HCT116 (cell line): ENCODE measurements around the gene HPN. TPM values are rescaled to one million over a fixed set of nuclear protein-coding genes. Genes with fewer than 3 reads are reported as not detected.

Experiments
- ATAC-seq: fragments of 200-7000 bp; cut with Tn5 transposase; 2 replicates; pipeline ENCODE4 v1.9.1; 2020; ENCODE audit warnings: mild to moderate bottlenecking, moderate library complexity
- BruUV-seq: library from RNA; stranded (reverse); fragments of 400-500 nt; replicated peaks from 2 replicates; lab custom pipeline; 2021; lab: Mats Ljungman, UMichigan
- CTCF ChIA-PET: fragments of 300-600 bp; sonication (Branson Sonifier 250); formaldehyde crosslinking; loops from one replicate; lab custom pipeline; 2021; ENCODE audit warnings: antibody characterized with exemption; lab: Charles Lee
- POLR2A ChIA-PET: fragments of 300-600, 350-600 bp; sonication (Branson Sonifier 250); formaldehyde crosslinking; loops from one replicate; lab custom pipeline; 2021; ENCODE audit warnings: antibody characterized with exemption; lab: Charles Lee
- RAD21 ChIA-PET, 2 experiments: fragments of 300-600 bp; sonication (Branson Sonifier 250); formaldehyde crosslinking; loops; one replicate each; lab custom pipeline; 2023; ENCODE audit warnings: low total read pairs in 2 of 2; ENCODE audit not compliant: uncharacterized antibody in 2 of 2, unreplicated experiment in 2 of 2, low non-redundant PET in 1 of 2; lab: Charles Lee
- DNase-seq: peaks from one replicate; pipeline ENCODE4 v3.0.0-alpha.2; 2010; ENCODE audit warnings: low read depth, low spot score
- H2AFZ ChIP-seq: fragments of 200-600 bp; shearing (Covaris generic), sonication (generic); 2 replicates; pipeline ENCODE4 v1.6.1; 2017; ENCODE audit warnings: low read depth, mixed run types, mixed read lengths, antibody characterized with exemption, low read length; ENCODE audit not compliant: poor library complexity, severe bottlenecking
- H3K27ac ChIP-seq: 2 replicates; pipeline ENCODE4 v1.5.1; 2012; ENCODE audit warnings: low read depth, low read length
- H3K27me3 ChIP-seq: fragments of 200-600 bp; sonication (generic); 2 replicates; pipeline ENCODE4 v1.6.1; 2016; ENCODE audit warnings: mixed run types, low read length, mixed read lengths; ENCODE audit not compliant: insufficient read depth
- H3K36me3 ChIP-seq, 2 experiments: fragments of 200-500 bp in 1 of 2; fragments of 200-600 bp in 1 of 2; sonication (Bioruptor generic) in 1 of 2; sonication (generic) in 1 of 2; 2 replicates each; pipeline versions ENCODE4 v1.5.1 to v1.6.1; 2014 to 2016; ENCODE audit warnings: low read length in 2 of 2, inconsistent platforms in 1 of 2, mixed read lengths in 1 of 2, mixed run types in 1 of 2; ENCODE audit not compliant: insufficient read depth in 2 of 2, control insufficient read depth in 1 of 2
- H3K4me1 ChIP-seq, 2 experiments: fragments of 200-600 bp in 1 of 2; sonication (generic) in 1 of 2; 2 replicates each; pipeline versions ENCODE4 v1.5.1 to v1.6.1; 2012 to 2017; ENCODE audit warnings: low read length in 2 of 2, inconsistent platforms in 1 of 2, mild to moderate bottlenecking in 1 of 2, mixed read lengths in 1 of 2, mixed run types in 1 of 2, moderate library complexity in 1 of 2; ENCODE audit not compliant: insufficient read depth in 2 of 2, control insufficient read depth in 1 of 2
- H3K4me2 ChIP-seq: fragments of 200-600 bp; sonication (generic); 2 replicates; pipeline ENCODE4 v1.6.1; 2017; ENCODE audit warnings: mixed run types, low read length, mixed read lengths
- H3K4me3 ChIP-seq, 2 experiments: fragments of 200-600 bp in 1 of 2; sonication (generic) in 1 of 2; replicated peaks in 1 of 2; 2 replicates each; pipeline ENCODE4 v1.5.1; 2011 to 2016; ENCODE audit warnings: low read length in 2 of 2, control low read depth in 1 of 2, low read depth in 1 of 2, mild to moderate bottlenecking in 1 of 2, mixed read lengths in 1 of 2, mixed run types in 1 of 2
- H3K79me2 ChIP-seq: fragments of 200-600 bp; sonication (generic); 2 replicates; pipeline ENCODE4 v1.6.1; 2017; ENCODE audit warnings: mild to moderate bottlenecking, mixed run types, low read length, moderate library complexity, mixed read lengths; ENCODE audit not compliant: insufficient read depth
- H3K9ac ChIP-seq: fragments of 200-600 bp; sonication (generic); 2 replicates; pipeline ENCODE4 v1.6.1; 2016; ENCODE audit warnings: low read length, mixed read lengths
- H3K9me2 ChIP-seq: fragments of 200-600 bp; sonication (generic), shearing (Covaris generic); 2 replicates; pipeline ENCODE4 v1.6.1; 2017; ENCODE audit warnings: mixed run types, mild to moderate bottlenecking, moderate library complexity; ENCODE audit not compliant: insufficient read depth
- H3K9me3 ChIP-seq, 2 experiments: fragments of 200-500 bp in 1 of 2; fragments of 200-600 bp in 1 of 2; sonication (Bioruptor generic) in 1 of 2; sonication (generic) in 1 of 2; 2 replicates each; pipeline ENCODE4 v1.6.1; 2014 to 2017; ENCODE audit warnings: low read length in 2 of 2, mixed read lengths in 2 of 2, inconsistent platforms in 1 of 2, low read depth in 1 of 2, mild to moderate bottlenecking in 1 of 2, mixed run types in 1 of 2, moderate library complexity in 1 of 2; ENCODE audit not compliant: control insufficient read depth in 1 of 2, insufficient read depth in 1 of 2
- H4K20me1 ChIP-seq: fragments of 200-600 bp; sonication (generic), shearing (Covaris generic); 2 replicates; pipeline ENCODE4 v1.6.1; 2017; ENCODE audit warnings: mixed run types, mild to moderate bottlenecking, moderate library complexity; ENCODE audit not compliant: insufficient read depth
- CBX3 ChIP-seq: IDR thresholded peaks from 2 replicates; pipeline ENCODE4 v1.6.1; 2012; ENCODE audit warnings: low read depth
- CEBPB ChIP-seq: IDR thresholded peaks from 2 replicates; pipeline ENCODE4 v1.6.1; 2012; ENCODE audit warnings: low read depth
- EGR1 ChIP-seq: IDR thresholded peaks from 2 replicates; pipeline ENCODE4 v1.6.1; 2012; ENCODE audit warnings: low read depth
- ELF1 ChIP-seq: IDR thresholded peaks from 2 replicates; pipeline ENCODE4 v1.6.1; 2012; ENCODE audit warnings: low read depth, borderline replicate concordance
- EZH2phosphoT487 ChIP-seq: fragments of 200-600 bp; IDR thresholded peaks from 2 replicates; pipeline ENCODE4 v1.6.1; 2018; ENCODE audit warnings: antibody characterized with exemption, borderline replicate concordance
- FOSL1 ChIP-seq: IDR thresholded peaks from 2 replicates; pipeline ENCODE4 v1.6.1; 2012; ENCODE audit warnings: low read depth
- MAX ChIP-seq: IDR thresholded peaks from 2 replicates; pipeline ENCODE4 v1.6.1; 2012
- POLR2A ChIP-seq: IDR thresholded peaks from 2 replicates; pipeline ENCODE4 v1.7.0; 2011; ENCODE audit warnings: borderline replicate concordance; ENCODE audit not compliant: insufficient read depth, insufficient read length; ENCODE audit errors: extremely low read depth
- POLR2AphosphoS5 ChIP-seq: IDR thresholded peaks from 2 replicates; pipeline ENCODE4 v1.6.1; 2011; ENCODE audit warnings: mild to moderate bottlenecking, low read depth, low read length, moderate library complexity
- REST ChIP-seq: IDR thresholded peaks from 2 replicates; pipeline ENCODE4 v1.6.1; 2012; ENCODE audit warnings: low read depth
- SIN3A ChIP-seq: IDR thresholded peaks from 2 replicates; pipeline ENCODE4 v1.6.1; 2012; ENCODE audit warnings: low read depth
- SP1 ChIP-seq: IDR thresholded peaks from 2 replicates; pipeline ENCODE4 v1.6.1; 2012; ENCODE audit warnings: low read depth
- SRF ChIP-seq: IDR thresholded peaks from 2 replicates; pipeline ENCODE4 v1.6.1; 2012; ENCODE audit warnings: low read depth
- TCF7L2 ChIP-seq: IDR thresholded peaks from 2 replicates; pipeline ENCODE4 v1.7.0; 2011; ENCODE audit warnings: borderline replicate concordance, inconsistent platforms; ENCODE audit not compliant: insufficient read depth, insufficient read length; ENCODE audit errors: extremely low read depth
- YY1 ChIP-seq: IDR thresholded peaks from 2 replicates; pipeline ENCODE4 v1.6.1; 2011; ENCODE audit warnings: low read length, low read depth, moderate library complexity, mild to moderate bottlenecking; ENCODE audit not compliant: insufficient replicate concordance; ENCODE audit errors: extremely low read depth
- ZBTB33 ChIP-seq: IDR thresholded peaks from 2 replicates; pipeline ENCODE4 v1.6.1; 2011; ENCODE audit warnings: mild to moderate bottlenecking, low read length, moderate library complexity; ENCODE audit not compliant: insufficient replicate concordance; ENCODE audit errors: extremely low read depth
- ZFX ChIP-seq: fragments of 450-650 bp; IDR thresholded peaks from 2 replicates; pipeline ENCODE4 v1.6.1; 2017
- ZNF274 ChIP-seq: fragments of 200-500 bp; sonication (Bioruptor generic); IDR thresholded peaks from 2 replicates; pipeline ENCODE4 v1.6.1; 2014; ENCODE audit warnings: mild to moderate bottlenecking, low read depth, low read length, inconsistent platforms
- intact Hi-C: fragments of 100-400 bp; cut with micrococcal nuclease; formaldehyde crosslinking; loops from 2 replicates; pipeline ENCODE4 v1.10.0; 2022
- total RNA-seq: library from RNA; stranded (reverse); gene quantifications from one replicate; pipeline ENCODE4 v1.2.1, GENCODE V29; 2021; ENCODE audit not compliant: unreplicated experiment

Gene HPN
- total RNA-seq, 1 experiment from 2014 or later, result 0.32 TPM

- DNase-seq, result no peak
- RAD21 ChIA-PET, result no interaction called here
- Histone ChIP-seq H3K9me3 (no peaks in the 10 kb centered on the region), H3K9ac (no peak overlapping the region), H3K27ac (no peak overlapping the region), H2AFZ (no peak overlapping the region), H3K9me2 (no peaks in the 10 kb centered on the region), H3K79me2 (peaks cover 49% of the 10 kb centered on the region), H3K27me3 (no peaks in the 10 kb centered on the region), H3K4me2 (no peak overlapping the region), H3K4me3 (no peak overlapping the region), H3K4me1 (peaks cover 5 to 11% of the 10 kb centered on the region in 2 experiments; a peak in 2 of 4 replicates), H4K20me1 (no peaks in the 10 kb centered on the region)
- CTCF ChIA-PET, result no interaction called here
- POLR2A ChIA-PET, result no interaction called here
- no TSS peak for BruUV-seq
- intact Hi-C loops, result no loop called here
- TF ChIP-seq MAX (no peak), CEBPB (no peak), EZH2phosphoT487 (no peak), REST (no peak), POLR2AphosphoS5 (no peak), ZBTB33 (no peak), SP1 (no peak), ZFX (no peak), POLR2A (no peak), ELF1 (no peak), CBX3 (no peak), ZNF274 (no peak), SRF (no peak), TCF7L2 (no peak), SIN3A (no peak), EGR1 (no peak), YY1 (no peak), FOSL1 (no peak)
- TF ChIP-seq, all 23 proteins: peak for 0
- ATAC-seq, result no peak
- H3K36me3 ChIP-seq, result peaks cover 5 to 18% of the 10 kb centered on the region in 2 experiments; a peak in 3 of 4 replicates
These were observed 36.1 kb upstream of the HPN start for GRCh38 chr19:35005256-35005977.
